GM10248 (cell line): Measurements from ENCODE around the gene GRB10.

ENCODE experiments used
- CTCF ChIA-PET: fragments of 300-600 bp; sonication (Branson Sonifier 250); formaldehyde crosslinking; extraction: SDS; loops from one replicate; lab custom pipeline; 2021; ENCODE audit warnings: antibody characterized with exemption; lab: Yijun Ruan, JAX
- POLR2A ChIA-PET: fragments of 350-650 bp; sonication (Branson Sonifier 250); formaldehyde crosslinking; extraction: SDS; loops from one replicate; lab custom pipeline; 2020; ENCODE audit warnings: antibody characterized with exemption; lab: Yijun Ruan, JAX
- DNase-seq: peaks from one replicate; pipeline ENCODE4 v3.0.0; 2012; ENCODE audit errors: extremely low spot score
- CTCF ChIP-seq: IDR thresholded peaks from 2 replicates; pipeline ENCODE4 v1.5.1; 2012; ENCODE audit warnings: mild to moderate bottlenecking, low read depth; ENCODE audit errors: extremely low read depth, missing control alignments, control extremely low read depth

GRB10 gene

GRCh38 chr7:50710441-50711154 is 72.1 kb downstream of the GRB10 start:
- CTCF ChIA-PET: no interaction called here
- no peak for TF ChIP-seq CTCF
- POLR2A ChIA-PET: no interaction called here
- DNase-seq: no peak

GRCh38 chr7:50709151-50709550 is 73.5 kb downstream of the GRB10 start:
- DNase-seq: no peak
- TF ChIP-seq CTCF: no peak
- ChIA-PET POLR2A (no interaction called here), CTCF (no interaction called here)

GRCh38 chr7:50707236-50708006 is 75.3 kb downstream of the GRB10 start:
- no peak for TF ChIP-seq CTCF
- POLR2A ChIA-PET: no interaction called here
- DNase-seq: no peak
- CTCF ChIA-PET: no interaction called here

- POLR2A ChIA-PET: no interaction called here
- no peak for TF ChIP-seq CTCF
- CTCF ChIA-PET: no interaction called here
- no peak for DNase-seq
Measured at GRCh38 chr7:50706469-50706937, 76.2 kb downstream of the GRB10 start.

GRCh38 chr7:50704844-50705243 is 77.9 kb downstream of the GRB10 start:
- ChIA-PET CTCF (interaction anchor here (0.7 to 1.8 kb wide), 2 partner anchors 19 to 26 kb away, joined by 3 to 6 read pairs; no protein-coding TSS in a partner anchor), POLR2A (no interaction called here)
- no peak for DNase-seq
- no peak for TF ChIP-seq CTCF

- TF ChIP-seq CTCF: no peak
- ChIA-PET POLR2A (no interaction called here), CTCF (interaction anchor here (1.8 kb wide), 1 partner anchor 25 kb away, joined by 6 read pairs; no protein-coding TSS in a partner anchor)
- no peak for DNase-seq
Measured at GRCh38 chr7:50703654-50704053, 79.0 kb downstream of the GRB10 start.
